Endodermal cell (in vitro differentiated cells): ENCODE data around the gene CD44. TPM values are rescaled to one million over a fixed set of nuclear protein-coding genes. Genes with fewer than 3 reads are reported as not detected.

Source experiments
- DNase-seq: peaks from one replicate; pipeline ENCODE4 v3.0.0-alpha.2; 2017
- H3K27ac ChIP-seq: 2 replicates; pipeline ENCODE4 v1.5.1; 2013; ENCODE audit warnings: mild to moderate bottlenecking, low read depth, low read length, moderate library complexity
- H3K27me3 ChIP-seq: 2 replicates; pipeline ENCODE4 v1.6.1; 2013; ENCODE audit warnings: mild to moderate bottlenecking, low read length, moderate library complexity; ENCODE audit not compliant: insufficient read depth, control insufficient read depth, poor library complexity, severe bottlenecking
- H3K36me3 ChIP-seq: 2 replicates; pipeline ENCODE4 v1.7.0; 2013; ENCODE audit warnings: mild to moderate bottlenecking, low read length, moderate library complexity; ENCODE audit not compliant: control insufficient read depth, insufficient read depth
- H3K4me1 ChIP-seq: one replicate; pipeline ENCODE4 v1.7.0; 2013; ENCODE audit warnings: low read length; ENCODE audit not compliant: control insufficient read depth, insufficient read depth
- H3K4me3 ChIP-seq: 2 replicates; pipeline ENCODE4 v1.5.1; 2013; ENCODE audit warnings: mild to moderate bottlenecking, low read length, moderate library complexity
- H3K9ac ChIP-seq: 2 replicates; pipeline ENCODE4 v1.6.1; 2013; ENCODE audit warnings: mild to moderate bottlenecking, low read length, moderate library complexity; ENCODE audit not compliant: poor library complexity, severe bottlenecking; ENCODE audit errors: extremely low read depth
- H3K9me3 ChIP-seq: 2 replicates; pipeline ENCODE4 v1.6.1; 2013; ENCODE audit warnings: mild to moderate bottlenecking, low read length, moderate library complexity; ENCODE audit not compliant: control insufficient read depth
- H3K27ac Mint-ChIP-seq: 2 replicates; pipeline ENCODE4 v1.8.0; 2020; ENCODE audit warnings: mixed read lengths
- H3K27me3 Mint-ChIP-seq: 2 replicates; pipeline ENCODE4 v1.8.0; 2021; ENCODE audit warnings: mild to moderate bottlenecking, mixed read lengths; ENCODE audit not compliant: insufficient read depth
- H3K36me3 Mint-ChIP-seq: 2 replicates; pipeline ENCODE4 v1.8.0; 2020; ENCODE audit warnings: low read depth, mixed read lengths
- H3K4me1 Mint-ChIP-seq: 2 replicates; pipeline ENCODE4 v1.8.0; 2020; ENCODE audit warnings: mixed read lengths
- H3K4me3 Mint-ChIP-seq: 2 replicates; pipeline ENCODE4 v1.8.0; 2020; ENCODE audit warnings: mild to moderate bottlenecking, moderate library complexity, mixed read lengths
- H3K9me3 Mint-ChIP-seq: 2 replicates; pipeline ENCODE4 v1.8.0; 2020; ENCODE audit warnings: mild to moderate bottlenecking, mixed read lengths
- CTCF ChIP-seq: fragments of 200-600 bp; sonication (generic); conservative IDR thresholded peaks from 2 replicates; pipeline ENCODE4 v1.5.0; 2021; ENCODE audit warnings: antibody characterized with exemption, mild to moderate bottlenecking
- WGBS, 2 experiments: methylation state at CpG; one replicate each; pipeline versions ENCODE4 v1.1.5 to v1.1.7; 2013; ENCODE audit warnings: missing lambda C conversion rate in 2 of 2, mixed read lengths in 1 of 2; ENCODE audit not compliant: insufficient coverage in 1 of 2, insufficient read length in 1 of 2; 5-methylcytosine and 5-hydroxymethylcytosine counted together
- total RNA-seq, 2 donors: library from RNA; stranded (reverse); fragmentation: NEBNext Ultra II Directional in 1 of 2; extraction: Animal tissue kit (Norgen Biotek cat#: 25700) in 1 of 2; gene quantifications; 2 replicates in 1 of 2; 3 replicates in 1 of 2; pipeline ENCODE4 v1.2.1, GENCODE V29; 2021

The CD44 gene
- total RNA-seq, 2 donors from 2014 or later, result 1.2 to 4.6 TPM

GRCh38 chr11:35147235-35147634, 8.3 kb downstream of the CD44 start:
- H3K27ac Mint-ChIP-seq, result no peak overlapping the region
- H3K27me3 Mint-ChIP-seq, result peaks cover 92% of the 10 kb centered on the region
- no peak for TF ChIP-seq CTCF
- H3K4me1 Mint-ChIP-seq, result peaks cover 48% of the 10 kb centered on the region
- H3K9me3 Mint-ChIP-seq, result no peaks in the 10 kb centered on the region
- Histone ChIP-seq H3K4me3 (no peak overlapping the region), H3K4me1 (peaks cover 20% of the 10 kb centered on the region), H3K27ac (no peak overlapping the region), H3K9me3 (peaks cover 3% of the 10 kb centered on the region), H3K27me3 (peaks cover 50% of the 10 kb centered on the region), H3K9ac (no peak overlapping the region), H3K36me3 (no peaks in the 10 kb centered on the region)
- H3K36me3 Mint-ChIP-seq, result no peaks in the 10 kb centered on the region
- WGBS, 2 experiments, result 78% methylated on average over 1 of the region's 1 CpG; no CpG with 5 or more reads in 1 of the 2 experiments
- no peak for DNase-seq
- no peak overlapping the region for H3K4me3 Mint-ChIP-seq

- peaks cover 89% of the 10 kb centered on the region for H3K27me3 Mint-ChIP-seq
- H3K36me3 Mint-ChIP-seq, result no peaks in the 10 kb centered on the region
- H3K27ac Mint-ChIP-seq, result no peak overlapping the region
- no peak for TF ChIP-seq CTCF
- peaks cover 3% of the 10 kb centered on the region for H3K9me3 ChIP-seq
- no peaks in the 10 kb centered on the region for H3K9me3 Mint-ChIP-seq
- DNase-seq, result no peak
- H3K27me3 ChIP-seq, result peaks cover 43% of the 10 kb centered on the region
- WGBS, 2 experiments, result 87 to 90% methylated on average over 4 to 5 of the region's 5 CpGs
- H3K4me3 Mint-ChIP-seq, result no peak overlapping the region
- H3K4me1 Mint-ChIP-seq, result peaks cover 52% of the 10 kb centered on the region
- H3K4me3 ChIP-seq, result no peak overlapping the region
- H3K36me3 ChIP-seq, result no peaks in the 10 kb centered on the region
- H3K27ac ChIP-seq, result no peak overlapping the region
- H3K4me1 ChIP-seq, result peaks cover 26% of the 10 kb centered on the region
- H3K9ac ChIP-seq, result no peak overlapping the region
Measured at GRCh38 chr11:35148163-35148837, 9.3 kb downstream of the CD44 start.

- no peak overlapping the region for H3K4me3 Mint-ChIP-seq
- H3K27ac ChIP-seq, result no peak overlapping the region
- peaks cover 18% of the 10 kb centered on the region for H3K4me1 ChIP-seq
- no peaks in the 10 kb centered on the region for H3K36me3 ChIP-seq
- H3K9me3 Mint-ChIP-seq, result no peaks in the 10 kb centered on the region
- H3K27ac Mint-ChIP-seq, result no peak overlapping the region
- H3K36me3 Mint-ChIP-seq, result no peaks in the 10 kb centered on the region
- no peak overlapping the region for H3K9ac ChIP-seq
- peaks cover 39% of the 10 kb centered on the region for H3K4me1 Mint-ChIP-seq
- peaks cover 3% of the 10 kb centered on the region for H3K9me3 ChIP-seq
- H3K27me3 ChIP-seq, result peaks cover 36% of the 10 kb centered on the region
- no peak overlapping the region for H3K4me3 ChIP-seq
- DNase-seq, result no peak
- WGBS, 2 experiments, result 86 to 93% methylated on average over 3 of the region's 3 CpGs
- no peak for TF ChIP-seq CTCF
- peaks cover 90% of the 10 kb centered on the region for H3K27me3 Mint-ChIP-seq
Measured at GRCh38 chr11:35150454-35150853, 11.5 kb downstream of the CD44 start.
